ENCODE measurements around the gene SEMA3A.

DNA sequence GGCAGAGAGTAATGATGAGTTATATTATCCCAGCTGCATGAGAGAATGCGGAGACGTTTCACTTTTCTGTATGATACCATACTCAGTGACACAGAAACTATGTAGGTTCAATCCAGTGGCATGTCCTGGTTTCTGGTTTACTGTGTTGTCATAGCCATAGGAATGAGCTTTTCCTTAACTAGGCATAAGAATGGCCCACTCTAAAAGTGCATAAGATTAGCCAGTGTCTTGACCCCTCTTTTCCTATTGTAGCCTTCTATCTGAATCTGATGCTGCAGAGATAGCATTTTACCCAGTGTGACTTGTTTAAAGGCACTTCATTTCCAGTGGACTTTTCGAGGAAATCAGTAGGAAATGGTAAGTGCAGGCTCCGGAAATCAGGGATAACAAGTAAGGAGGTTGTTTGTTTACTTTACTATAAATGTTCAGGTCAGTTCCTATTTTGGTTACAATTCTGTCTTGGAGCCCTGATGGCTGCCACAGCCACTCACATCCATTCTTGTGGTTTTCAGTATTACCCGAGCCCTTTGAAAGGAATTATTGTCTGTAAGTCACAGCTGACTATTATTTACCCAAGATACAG, 70.5 kb downstream of the SEMA3A start:
- TF ChIP-seq MXI1 (IDR thresholded peaks at IDR 0.05; ENCODE audit: borderline replicate concordance, low read depth, low read length): no peak
- no peak for TF ChIP-seq BHLHE40 (IDR thresholded peaks at IDR 0.05; ENCODE audit: low read depth, low read length)
- TF ChIP-seq, protein P1, sequence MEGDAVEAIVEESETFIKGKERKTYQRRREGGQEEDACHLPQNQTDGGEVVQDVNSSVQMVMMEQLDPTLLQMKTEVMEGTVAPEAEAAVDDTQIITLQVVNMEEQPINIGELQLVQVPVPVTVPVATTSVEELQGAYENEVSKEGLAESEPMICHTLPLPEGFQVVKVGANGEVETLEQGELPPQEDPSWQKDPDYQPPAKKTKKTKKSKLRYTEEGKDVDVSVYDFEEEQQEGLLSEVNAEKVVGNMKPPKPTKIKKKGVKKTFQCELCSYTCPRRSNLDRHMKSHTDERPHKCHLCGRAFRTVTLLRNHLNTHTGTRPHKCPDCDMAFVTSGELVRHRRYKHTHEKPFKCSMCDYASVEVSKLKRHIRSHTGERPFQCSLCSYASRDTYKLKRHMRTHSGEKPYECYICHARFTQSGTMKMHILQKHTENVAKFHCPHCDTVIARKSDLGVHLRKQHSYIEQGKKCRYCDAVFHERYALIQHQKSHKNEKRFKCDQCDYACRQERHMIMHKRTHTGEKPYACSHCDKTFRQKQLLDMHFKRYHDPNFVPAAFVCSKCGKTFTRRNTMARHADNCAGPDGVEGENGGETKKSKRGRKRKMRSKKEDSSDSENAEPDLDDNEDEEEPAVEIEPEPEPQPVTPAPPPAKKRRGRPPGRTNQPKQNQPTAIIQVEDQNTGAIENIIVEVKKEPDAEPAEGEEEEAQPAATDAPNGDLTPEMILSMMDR (conservative IDR thresholded peaks at IDR 0.05; ENCODE audit: low read depth, low read length): no peak
